GM19452 (cell line): ENCODE data around the gene CYLD.

ENCODE experiments used
- ATAC-seq: cut with Tn5 transposase; IDR thresholded peaks from one replicate; pipeline ENCODE4 v1.9.1; 2021; ENCODE audit not compliant: unreplicated experiment

The CYLD gene

DNA sequence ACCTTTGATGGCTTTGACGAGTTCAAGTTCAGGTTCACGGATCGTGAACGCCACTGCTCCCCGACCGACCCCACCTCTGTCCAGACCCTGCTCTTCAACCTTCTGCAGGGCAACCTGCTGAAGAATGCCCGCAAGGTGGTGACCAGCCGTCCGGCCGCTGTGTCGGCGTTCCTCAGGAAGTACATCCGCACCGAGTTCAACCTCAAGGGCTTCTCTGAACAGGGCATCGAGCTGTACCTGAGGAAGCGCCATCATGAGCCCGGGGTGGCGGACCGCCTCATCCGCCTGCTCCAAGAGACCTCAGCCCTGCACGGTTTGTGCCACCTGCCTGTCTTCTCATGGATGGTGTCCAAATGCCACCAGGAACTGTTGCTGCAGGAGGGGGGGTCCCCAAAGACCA lies 30.8 kb upstream of the CYLD start:
- ATAC-seq, result no peak

- no peak for ATAC-seq
Observed at GRCh38 chr16:50711862-50712559, 29.9 kb upstream of the CYLD start.

DNA sequence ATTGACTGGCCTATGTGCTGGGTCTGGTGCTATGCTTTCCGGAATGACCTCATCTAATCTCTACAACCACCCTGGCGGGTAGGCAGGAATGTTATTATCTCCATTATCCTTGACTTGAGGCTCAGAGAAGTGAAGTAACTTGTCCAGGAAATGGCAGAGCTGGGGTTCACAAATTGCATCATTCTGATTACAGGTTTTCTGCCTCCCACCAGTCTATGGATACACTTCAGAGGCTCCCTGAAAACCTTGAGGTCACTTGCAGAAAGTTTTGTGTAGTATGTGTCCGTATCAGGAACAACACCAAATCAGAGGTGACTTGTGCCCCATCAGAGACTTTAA lies 29.4 kb upstream of the CYLD start:
- ATAC-seq, result no peak

GRCh38 chr16:50712956-50713355 lies 28.9 kb upstream of the CYLD start:
- no peak for ATAC-seq

DNA sequence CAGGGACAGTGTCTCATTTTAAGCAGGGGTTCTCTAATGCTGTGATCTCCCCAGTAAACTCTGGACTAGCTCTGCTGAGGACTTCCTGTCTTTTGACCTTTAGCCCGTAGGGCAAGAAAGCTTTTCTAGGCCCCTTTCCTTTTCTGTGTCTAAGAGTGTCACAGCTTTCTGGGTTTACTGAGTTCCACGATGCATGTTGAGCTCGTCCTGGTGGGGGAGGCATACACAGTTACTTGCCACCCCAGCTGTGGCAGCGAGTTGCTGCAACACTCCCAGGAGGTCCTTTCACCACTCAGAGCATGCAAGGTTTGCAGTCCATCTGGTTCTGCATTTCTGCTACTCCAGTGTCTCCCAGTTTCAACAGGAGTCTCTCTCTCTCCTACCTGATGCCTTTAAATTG lies 24.8 kb upstream of the CYLD start:
- ATAC-seq, result no peak

- ATAC-seq, result no peak
Observed at GRCh38 chr16:50717494-50717893, 24.4 kb upstream of the CYLD start.

DNA sequence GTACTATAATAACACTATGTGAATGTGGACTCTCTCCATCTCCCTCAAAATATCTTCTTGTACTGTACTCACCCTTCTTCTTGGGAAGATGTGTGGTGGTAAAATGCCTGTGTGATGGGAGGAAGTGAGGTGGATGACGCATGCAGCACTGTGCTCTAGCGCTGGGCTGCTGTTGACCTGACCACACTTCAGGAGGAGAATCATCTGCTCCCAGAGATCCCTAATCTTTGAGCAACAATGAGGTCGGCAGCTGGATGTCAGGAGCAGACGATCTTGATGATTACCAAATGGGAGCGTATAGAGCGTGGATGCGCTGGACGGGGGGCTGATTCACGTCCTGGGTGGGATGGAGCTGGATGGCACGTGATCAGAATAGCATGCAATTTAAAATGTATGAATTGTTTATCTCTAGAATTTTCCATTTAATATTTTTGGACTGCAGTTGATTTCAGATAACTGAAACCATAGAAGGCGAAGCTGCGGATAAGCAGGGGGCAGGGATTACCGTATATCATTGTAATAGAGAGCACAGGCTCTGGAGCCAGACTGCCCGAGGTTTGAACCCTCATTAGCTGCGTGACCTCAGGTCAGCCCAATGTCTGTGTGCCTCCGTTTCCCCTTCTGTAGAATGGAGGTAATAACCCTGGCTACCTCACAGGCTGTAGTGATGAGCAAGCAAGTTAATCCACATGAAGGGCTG lies 23.7 kb upstream of the CYLD start:
- no peak for ATAC-seq

DNA sequence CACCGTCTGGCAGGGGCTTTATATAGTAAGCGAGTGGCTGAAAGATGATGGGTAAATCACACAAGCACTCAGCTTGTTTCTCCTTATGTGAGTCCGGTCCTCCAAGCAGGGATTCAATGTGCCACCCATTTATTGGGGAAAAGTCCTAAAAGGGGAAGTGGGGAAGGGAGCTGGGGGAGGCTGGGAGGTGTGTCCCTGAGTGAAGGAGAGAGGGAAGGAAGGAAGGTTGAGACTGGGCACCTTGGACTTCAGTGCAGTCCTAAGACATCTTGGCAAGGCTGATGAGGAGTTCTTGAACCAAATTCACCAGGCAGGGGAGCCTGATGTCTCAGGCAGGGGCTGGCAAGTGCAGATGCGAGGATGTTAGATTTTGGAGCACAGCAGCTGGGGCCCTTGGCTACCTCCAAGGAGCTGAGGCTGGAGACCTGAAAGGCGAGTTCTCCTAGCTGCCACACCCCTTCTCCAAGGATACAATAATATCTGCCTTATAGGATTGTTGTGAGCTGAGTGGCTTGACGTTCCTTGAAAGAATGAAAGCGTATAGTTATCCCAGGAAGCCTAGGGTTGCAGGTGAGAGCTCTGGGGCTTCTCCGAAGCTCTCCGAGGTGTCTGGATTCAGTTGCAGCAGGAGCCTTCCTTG lies 23.0 kb upstream of the CYLD start:
- no peak for ATAC-seq

GRCh38 chr16:50719401-50720337 lies 22.2 kb upstream of the CYLD start:
- ATAC-seq, result no peak

- no peak for ATAC-seq
Observed at GRCh38 chr16:50721549-50722404, 20.1 kb upstream of the CYLD start.

GRCh38 chr16:50722405-50722737 lies 19.5 kb upstream of the CYLD start:
- ATAC-seq, result no peak

DNA sequence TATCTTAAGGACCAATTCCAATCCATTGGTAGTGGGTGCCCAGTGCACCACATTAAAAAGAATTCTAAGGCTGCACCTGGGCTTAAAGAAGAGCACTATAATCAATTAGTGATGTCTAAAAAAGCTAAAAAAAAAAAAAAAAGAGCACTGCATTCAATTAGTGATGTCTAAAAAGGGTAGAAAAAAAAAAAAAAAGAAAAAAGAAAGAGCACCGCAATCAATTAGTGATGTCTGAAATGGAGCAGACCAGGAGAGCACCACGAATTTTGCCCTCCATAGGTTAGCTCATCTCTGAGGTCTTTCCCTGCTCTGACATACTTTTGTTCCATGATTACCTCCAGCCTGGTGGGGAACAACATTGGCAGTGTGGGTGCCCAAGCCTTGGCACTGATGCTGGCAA lies 18.9 kb upstream of the CYLD start:
- ATAC-seq, result no peak

GRCh38 chr16:50724306-50724705 lies 17.6 kb upstream of the CYLD start:
- ATAC-seq, result no peak

DNA sequence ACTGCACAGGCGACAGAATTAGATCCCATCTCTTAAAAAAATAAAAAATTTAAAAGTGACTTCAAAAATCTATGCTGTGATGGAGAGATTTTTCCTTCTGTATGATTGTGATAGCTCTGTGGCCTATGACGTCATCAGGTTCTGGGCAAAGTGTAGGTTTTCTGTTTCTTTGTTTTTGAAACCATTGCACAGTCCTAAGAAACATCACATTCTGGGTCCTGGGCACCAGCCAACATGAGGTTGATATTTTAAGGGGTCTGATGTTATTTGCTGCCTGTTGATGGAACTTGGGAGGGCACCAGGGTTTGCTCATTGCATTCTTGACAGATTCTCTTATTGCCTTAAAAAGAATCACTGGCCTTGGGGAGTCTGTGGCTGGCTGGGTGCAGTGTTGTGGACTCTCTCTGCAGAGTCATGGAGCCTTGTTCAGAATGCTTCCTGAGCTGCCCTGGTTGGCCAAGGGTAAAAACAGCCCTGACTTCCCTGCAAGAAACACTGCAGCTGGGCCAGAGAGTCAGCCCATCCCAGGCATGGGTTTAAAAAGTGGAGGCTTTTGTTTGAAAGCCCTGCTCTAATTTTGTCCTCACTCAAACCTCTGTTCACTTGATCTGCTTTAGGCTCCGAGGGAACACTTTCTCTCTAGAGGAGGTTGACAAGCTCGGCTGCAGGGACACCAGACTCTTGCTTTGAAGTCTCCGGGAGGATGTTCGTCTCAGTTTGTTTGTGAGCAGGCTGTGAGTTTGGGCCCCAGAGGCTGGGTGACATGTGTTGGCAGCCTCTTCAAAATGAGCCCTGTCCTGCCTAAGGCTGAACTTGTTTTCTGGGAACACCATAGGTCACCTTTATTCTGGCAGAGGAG lies 10.5 kb upstream of the CYLD start:
- ATAC-seq, result no peak

GRCh38 chr16:50731989-50732832 lies 9.7 kb upstream of the CYLD start:
- no peak for ATAC-seq

GRCh38 chr16:50733468-50733867 lies 8.4 kb upstream of the CYLD start:
- ATAC-seq, result no peak

DNA sequence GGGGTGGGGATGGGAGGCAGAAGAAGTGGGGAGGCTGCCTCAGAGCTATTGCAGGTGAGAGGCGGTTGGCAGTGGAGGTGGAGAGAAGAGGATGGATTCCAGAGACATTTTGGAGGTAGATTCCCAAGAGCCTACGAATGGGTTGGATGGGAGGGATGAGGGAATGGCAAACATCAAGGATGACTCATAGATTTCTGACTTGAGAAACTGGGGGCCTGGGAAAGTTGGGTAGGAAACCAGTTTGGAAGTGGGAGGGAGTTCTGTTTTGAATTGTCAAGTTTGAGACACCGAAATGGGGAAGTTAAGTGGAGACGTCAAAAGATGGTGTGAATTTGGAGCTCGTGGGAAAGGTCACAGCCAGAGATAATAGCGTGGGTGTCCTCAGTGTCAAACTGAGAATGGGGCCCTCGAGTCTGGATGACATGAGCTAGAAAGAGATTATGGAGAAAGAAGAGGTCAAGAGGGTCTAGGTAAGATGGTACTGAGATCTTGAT lies 6.2 kb upstream of the CYLD start:
- no peak for ATAC-seq

GRCh38 chr16:50736448-50736847 lies 5.4 kb upstream of the CYLD start:
- no peak for ATAC-seq
